ENCODE data around the gene SLC22A15. TPM values are rescaled to one million over a fixed set of nuclear protein-coding genes. Genes with fewer than 3 reads are reported as not detected.

The SLC22A15 gene
- total and polyA plus RNA-seq, 2 donors (not counting 1 experiment from before 2014, with no cell fraction given): 4.9 to 21.0 TPM

- H3K27ac ChIP-seq (ENCODE audit: insufficient read depth, low read length): no peak overlapping the region
- H3K36me3 ChIP-seq (ENCODE audit: control insufficient read depth, insufficient read depth, low read length): no peaks in the 10 kb centered on the region
- DNase-seq (ENCODE audit: low read depth in 2 of 2): no peak
- TF ChIP-seq CTCF (conservative IDR thresholded peaks at IDR 0.05 in 1 of 2, IDR thresholded peaks at IDR 0.05 in 1 of 2; ENCODE audit: low read depth in 1 of 2, low read length in 2 of 2): no peak
- no peak for TF ChIP-seq EZH2 (IDR thresholded peaks at IDR 0.05; ENCODE audit: low read length, missing control alignments)
- no peak overlapping the region for H2AFZ ChIP-seq (ENCODE audit: low read length)
- H3K4me2 ChIP-seq (ENCODE audit: extremely low read depth, insufficient read depth, low read length): no peak overlapping the region
- no peaks in the 10 kb centered on the region for H3K9me3 ChIP-seq (ENCODE audit: control insufficient read depth, insufficient read depth, low read depth, low read length)
- no peaks in the 10 kb centered on the region for H3K79me2 ChIP-seq (ENCODE audit: control insufficient read depth, insufficient read depth, low read length)
- H3K4me3 ChIP-seq (replicated peaks in 1 of 4; ENCODE audit: control extremely low read depth in 1 of 4, insufficient read depth in 1 of 4, low read depth in 3 of 4, low read length in 4 of 4): no peak overlapping the region
- H4K20me1 ChIP-seq (ENCODE audit: control insufficient read depth, extremely low read depth, insufficient read depth, low read length): no peaks in the 10 kb centered on the region
- peaks cover 3% of the 10 kb centered on the region for H3K27me3 ChIP-seq (ENCODE audit: control insufficient read depth, insufficient read depth, low read length)
- H3K9ac ChIP-seq (ENCODE audit: insufficient read depth, low read length): no peak overlapping the region
- H3K4me1 ChIP-seq (ENCODE audit: control insufficient read depth, extremely low read depth, insufficient read depth, low read length): peaks cover 3% of the 10 kb centered on the region
Observed at GRCh38 chr1:115973154-115973553, 3.2 kb upstream of the SLC22A15 start.

- no peaks in the 10 kb centered on the region for H3K27me3 ChIP-seq (ENCODE audit: control insufficient read depth, insufficient read depth, low read length)
- peak overlapping the region; percentile 64 for H3K4me2 ChIP-seq (ENCODE audit: extremely low read depth, insufficient read depth, low read length)
- peak overlapping the region; percentile 71 for H3K9ac ChIP-seq (ENCODE audit: insufficient read depth, low read length)
- no peaks in the 10 kb centered on the region for H3K9me3 ChIP-seq (ENCODE audit: control insufficient read depth, insufficient read depth, low read depth, low read length)
- H4K20me1 ChIP-seq (ENCODE audit: control insufficient read depth, extremely low read depth, insufficient read depth, low read length): no peaks in the 10 kb centered on the region
- peak overlapping the region; percentile 66 for H3K27ac ChIP-seq (ENCODE audit: insufficient read depth, low read length)
- no peaks in the 10 kb centered on the region for H3K36me3 ChIP-seq (ENCODE audit: control insufficient read depth, insufficient read depth, low read length)
- H2AFZ ChIP-seq (ENCODE audit: low read length): peak overlapping the region; percentile 41
- peaks cover 3% of the 10 kb centered on the region for H3K4me1 ChIP-seq (ENCODE audit: control insufficient read depth, extremely low read depth, insufficient read depth, low read length)
- peaks cover 2% of the 10 kb centered on the region for H3K79me2 ChIP-seq (ENCODE audit: control insufficient read depth, insufficient read depth, low read length)
- no peak for DNase-seq (ENCODE audit: low read depth in 2 of 2)
- peak overlapping the region; percentile 64 to 75 (median 70) for H3K4me3 ChIP-seq (replicated peaks in 1 of 4; ENCODE audit: control extremely low read depth in 1 of 4, insufficient read depth in 1 of 4, low read depth in 3 of 4, low read length in 4 of 4)
- TF ChIP-seq CTCF (conservative IDR thresholded peaks at IDR 0.05 in 1 of 2, IDR thresholded peaks at IDR 0.05 in 1 of 2; ENCODE audit: low read depth in 1 of 2, low read length in 2 of 2): no peak
- TF ChIP-seq EZH2 (IDR thresholded peaks at IDR 0.05; ENCODE audit: low read length, missing control alignments): no peak
Observed at GRCh38 chr1:115975569-115976061, 698 bp upstream of the SLC22A15 start.

GRCh38 chr1:115976921-115977498 is 697 bp downstream of the SLC22A15 start:
- Histone ChIP-seq H3K9me3 (ENCODE audit: control insufficient read depth, insufficient read depth, low read depth, low read length) (no peaks in the 10 kb centered on the region), H2AFZ (ENCODE audit: low read length) (peak overlapping the region; percentile 69), H3K4me2 (ENCODE audit: extremely low read depth, insufficient read depth, low read length) (peak overlapping the region; percentile 62), H3K27ac (ENCODE audit: insufficient read depth, low read length) (peak overlapping the region; percentile 40), H3K4me3 (replicated peaks in 1 of 4; ENCODE audit: control extremely low read depth in 1 of 4, insufficient read depth in 1 of 4, low read depth in 3 of 4, low read length in 4 of 4) (peak overlapping the region; percentile 38 to 71 (median 64)), H3K79me2 (ENCODE audit: control insufficient read depth, insufficient read depth, low read length) (peaks cover 2% of the 10 kb centered on the region), H3K36me3 (ENCODE audit: control insufficient read depth, insufficient read depth, low read length) (no peaks in the 10 kb centered on the region), H3K4me1 (ENCODE audit: control insufficient read depth, extremely low read depth, insufficient read depth, low read length) (peaks cover 3% of the 10 kb centered on the region), H3K27me3 (ENCODE audit: control insufficient read depth, insufficient read depth, low read length) (no peaks in the 10 kb centered on the region), H4K20me1 (ENCODE audit: control insufficient read depth, extremely low read depth, insufficient read depth, low read length) (no peaks in the 10 kb centered on the region), H3K9ac (ENCODE audit: insufficient read depth, low read length) (peak overlapping the region; percentile 63)
- TF ChIP-seq EZH2 (IDR thresholded peaks at IDR 0.05; ENCODE audit: low read length, missing control alignments): no peak
- no peak for TF ChIP-seq CTCF (conservative IDR thresholded peaks at IDR 0.05 in 1 of 2, IDR thresholded peaks at IDR 0.05 in 1 of 2; ENCODE audit: low read depth in 1 of 2, low read length in 2 of 2)
- peak in 1 of 2 donors; percentile 3 for DNase-seq (ENCODE audit: low read depth in 2 of 2)
